Dedifferentiated amniotic fluid mesenchymal stem cell (primary cell): Measurements from ENCODE around the gene NTM.

Experiments
- DNase-seq: peaks from one replicate; pipeline ENCODE4 v3.0.0-alpha.2; 2016; ENCODE audit errors: extremely low spot score

NTM gene

DNA sequence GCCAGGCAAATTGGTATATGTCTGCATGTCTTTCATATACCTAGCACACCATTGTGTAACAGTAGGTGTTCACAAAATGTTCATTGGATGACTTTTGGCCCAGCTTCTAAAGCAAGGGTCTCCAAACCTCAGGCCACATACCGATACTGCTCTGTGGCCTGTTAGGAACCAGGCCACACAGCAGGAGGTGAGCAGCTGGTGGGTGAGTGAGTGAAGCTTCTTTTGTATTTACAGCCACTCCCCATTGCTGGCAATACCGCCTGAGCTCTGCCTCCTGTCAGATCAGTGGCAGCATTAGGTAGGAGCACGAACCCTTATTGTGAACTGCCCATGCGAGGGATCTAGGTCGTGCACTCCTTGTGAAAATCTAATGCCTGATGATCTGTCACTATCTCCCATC, 836.6 kb downstream of the NTM start:
- no peak for DNase-seq

DNA sequence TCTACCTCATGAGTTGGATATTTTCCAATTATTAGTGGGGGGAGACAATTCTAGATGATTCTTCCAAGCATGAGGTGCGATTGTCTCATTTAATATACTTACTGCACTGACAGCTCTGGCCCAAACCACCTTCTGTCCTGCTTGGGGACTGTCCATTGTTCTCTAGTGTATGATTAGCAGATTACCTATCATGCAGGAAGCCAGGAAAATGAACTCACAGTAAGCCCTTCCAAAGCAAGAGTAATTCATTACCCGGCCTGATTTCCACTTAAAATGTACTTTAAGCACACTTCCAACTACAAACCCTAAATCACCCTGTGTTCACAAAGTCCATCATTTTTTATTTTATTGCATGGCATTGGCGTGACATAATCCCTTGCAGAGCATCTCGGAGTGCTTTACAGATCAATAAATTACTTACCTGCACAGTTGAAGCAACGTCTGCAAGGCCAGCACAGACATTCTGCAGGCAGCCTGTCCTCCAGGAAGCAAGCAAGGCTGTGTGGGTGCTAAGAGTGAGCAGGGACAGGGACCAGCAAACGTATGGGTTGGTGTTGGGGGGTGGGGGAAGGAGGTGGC, 838.2 kb downstream of the NTM start:
- DNase-seq, result no peak

DNA sequence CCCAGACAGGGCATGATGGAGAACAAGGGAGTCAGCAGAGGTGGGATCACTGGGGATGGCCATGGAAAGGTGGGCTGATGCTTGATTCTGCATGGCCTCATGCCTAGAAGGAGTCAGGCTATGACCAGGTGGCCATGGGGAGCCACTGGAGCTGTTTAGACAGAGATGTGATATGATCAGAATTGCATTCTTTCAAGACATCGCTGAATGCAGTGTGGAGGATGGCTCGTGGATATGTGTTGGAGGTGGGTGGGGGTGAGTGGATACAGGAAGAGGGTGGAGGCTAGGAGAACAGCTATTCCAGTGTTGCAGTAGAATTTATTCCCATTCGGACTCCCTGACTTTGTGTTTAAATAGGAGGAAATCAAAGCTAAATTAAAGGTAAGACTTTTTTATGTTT, 841.1 kb downstream of the NTM start:
- DNase-seq, result no peak

DNA sequence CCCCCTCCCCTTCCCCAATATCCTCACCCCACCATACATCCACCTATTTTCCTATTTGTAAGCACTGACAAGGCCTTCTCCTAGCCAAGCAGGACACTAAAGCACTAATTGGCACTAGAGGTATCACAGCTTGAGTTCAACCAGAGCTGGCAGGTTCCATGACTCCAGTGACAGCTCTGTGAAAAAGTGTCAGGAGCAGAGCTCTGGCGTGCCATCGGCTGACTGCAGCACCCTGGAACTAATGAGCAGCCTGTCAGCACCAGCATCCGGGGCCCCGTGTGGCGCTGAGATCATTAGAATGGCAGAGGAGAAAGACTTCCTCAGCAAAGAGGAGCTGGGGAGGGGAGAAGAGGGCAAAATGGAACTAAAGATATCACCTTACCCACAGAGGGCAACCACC, 847.4 kb downstream of the NTM start:
- DNase-seq, result no peak

DNA sequence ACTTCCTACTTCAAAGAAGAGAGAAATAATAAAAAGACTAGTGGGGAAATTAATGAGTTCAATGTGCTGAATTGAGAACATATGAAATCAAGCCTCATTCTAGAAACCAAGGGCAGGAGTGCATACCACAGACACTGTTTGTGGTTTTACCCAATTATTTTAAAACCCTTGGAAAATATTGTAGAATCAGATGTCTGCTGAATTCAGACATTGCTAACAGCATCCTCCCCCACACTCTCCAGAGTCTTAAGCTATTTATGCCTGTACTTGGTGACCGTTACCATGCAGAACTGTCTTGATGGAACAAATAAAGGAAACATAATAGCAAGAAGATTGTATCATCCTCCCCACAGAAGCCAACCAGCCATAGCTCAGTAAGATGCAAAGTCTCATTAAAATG, 850.1 kb downstream of the NTM start:
- peak; percentile 94 for DNase-seq

DNA sequence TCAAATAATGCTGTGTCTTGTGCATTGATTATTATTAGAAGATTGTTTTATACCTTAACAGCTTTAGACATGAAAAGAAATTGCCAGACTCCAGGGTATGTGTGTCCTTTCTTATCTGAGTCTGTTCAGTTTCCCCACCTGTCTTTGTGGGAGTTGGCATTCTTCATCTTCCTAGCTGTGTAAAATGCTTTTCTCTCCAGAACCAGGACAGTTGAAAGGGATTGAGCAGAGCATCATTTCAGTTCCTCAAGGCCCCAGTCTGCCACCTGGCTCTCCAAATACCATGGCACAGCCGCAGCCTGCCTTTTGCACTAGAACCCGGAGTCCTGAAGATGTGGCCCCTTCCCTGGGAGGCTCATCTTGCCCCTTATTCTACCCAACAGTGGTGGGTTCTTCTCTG, 851.9 kb downstream of the NTM start:
- no peak for DNase-seq

DNA sequence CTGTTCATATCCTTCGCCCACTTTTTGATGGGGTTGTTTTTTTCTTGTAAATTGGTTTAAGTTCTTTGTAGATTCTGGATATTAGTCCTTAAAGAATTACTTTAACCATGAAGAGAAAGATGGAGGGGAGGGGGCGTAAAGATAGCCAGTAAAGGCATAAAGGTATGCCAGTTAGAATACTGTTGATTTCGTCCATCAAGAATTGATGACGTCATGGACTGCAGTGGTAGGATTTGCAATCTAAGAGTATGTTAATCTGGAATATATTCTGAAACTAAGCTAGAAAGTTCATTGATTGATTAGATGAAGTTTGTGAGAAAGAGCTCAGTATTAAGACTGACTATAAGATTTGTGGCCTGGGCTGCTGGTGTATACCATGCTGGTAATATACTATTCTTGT, 856.1 kb downstream of the NTM start:
- DNase-seq, result no peak

DNA sequence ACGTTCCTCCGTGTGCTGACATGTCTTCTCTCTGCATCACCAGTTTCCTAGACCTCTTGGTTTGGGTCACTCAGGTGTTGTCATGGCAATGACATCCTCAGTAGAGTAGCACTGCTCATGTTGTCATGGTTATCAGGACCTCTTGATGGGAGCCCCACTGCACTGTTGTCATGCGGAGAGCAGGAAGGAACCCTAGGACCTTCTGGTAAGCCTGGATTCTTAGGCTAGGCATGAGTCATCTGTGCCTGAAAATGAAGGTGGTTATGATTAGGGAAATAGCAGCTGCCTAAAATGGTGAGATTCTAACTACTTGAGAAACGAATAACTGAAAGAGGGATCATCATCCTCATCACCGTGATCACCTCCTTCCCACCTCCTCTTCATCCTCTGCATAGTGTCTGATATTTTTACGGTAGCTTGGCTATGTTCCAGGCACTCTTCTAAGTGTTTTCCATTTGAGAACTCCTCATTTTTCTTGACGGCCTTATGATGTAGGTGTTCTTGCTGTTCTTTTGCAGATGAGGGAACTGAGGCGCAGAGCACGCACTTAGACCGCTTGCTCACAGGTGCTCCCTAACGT, 858.4 kb downstream of the NTM start:
- DNase-seq, result no peak

DNA sequence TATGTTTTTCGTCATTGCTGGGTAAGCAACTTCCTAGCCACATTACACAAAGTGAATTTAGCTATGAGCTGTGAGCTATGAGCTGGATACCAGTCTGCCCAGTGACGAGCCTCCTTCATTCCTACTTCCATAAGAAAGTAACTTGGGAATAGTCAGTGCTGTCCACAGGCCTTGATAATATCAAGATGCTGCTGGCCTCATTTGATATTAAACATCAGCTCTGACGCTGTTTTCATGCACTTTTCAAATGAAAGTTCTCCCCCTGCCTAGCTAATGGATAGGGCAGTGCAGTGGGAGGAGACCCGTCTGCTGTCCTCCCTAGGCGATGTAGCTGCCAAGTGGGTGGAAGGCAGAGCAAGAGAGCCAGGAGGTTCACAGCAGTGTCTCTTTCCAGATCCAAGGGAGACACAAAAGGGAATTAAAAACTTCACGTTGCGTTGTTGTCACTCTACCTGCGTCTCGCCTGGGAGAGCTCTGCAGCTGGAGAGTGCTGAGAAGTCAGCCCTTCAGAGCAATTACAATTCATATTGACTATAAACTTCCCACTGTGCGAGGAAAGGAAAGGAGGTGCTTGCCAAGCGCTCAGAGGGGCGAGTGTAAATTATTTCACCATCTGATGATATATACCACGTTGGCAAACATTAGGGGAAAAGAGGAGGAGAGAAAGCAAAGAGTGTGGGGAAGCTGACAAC, 861.4 kb downstream of the NTM start:
- no peak for DNase-seq

DNA sequence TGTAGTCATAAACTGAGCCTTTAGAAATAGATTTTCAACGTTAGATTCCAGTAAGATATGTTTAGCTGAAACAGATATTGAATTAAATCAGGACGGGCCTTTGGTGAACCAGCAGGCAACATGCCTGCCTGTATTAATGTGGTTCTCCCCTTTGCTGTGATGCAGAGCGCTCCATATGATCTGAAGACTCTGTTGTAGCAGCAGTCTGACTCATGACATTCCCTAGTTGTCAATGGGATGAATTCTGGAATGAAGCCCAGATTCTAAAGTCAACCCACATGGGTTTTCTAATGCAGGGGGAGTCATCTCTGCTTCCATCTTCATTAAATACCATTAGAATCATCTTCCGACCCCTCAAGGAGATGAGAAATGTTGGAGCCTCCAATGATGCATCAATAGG, 864.5 kb downstream of the NTM start:
- DNase-seq, result peak; percentile 48

DNA sequence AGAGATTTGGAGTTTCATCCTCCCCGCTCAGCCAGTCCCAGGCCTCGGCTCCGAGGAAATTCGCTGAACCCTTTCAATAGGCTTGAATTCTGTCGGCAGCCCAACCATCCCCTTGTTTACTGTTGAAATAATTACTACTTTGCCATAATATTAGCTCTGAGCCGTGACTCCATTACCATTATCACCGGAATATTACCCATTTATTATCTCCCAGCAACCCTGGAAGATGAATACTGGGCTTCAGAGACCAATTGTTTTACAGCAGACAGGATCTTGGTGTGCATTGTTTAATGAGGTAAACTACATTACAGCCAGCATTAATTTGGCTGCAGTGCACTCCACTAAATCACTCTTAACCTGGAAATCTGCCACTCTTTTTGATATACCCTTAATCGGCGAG, 867.4 kb downstream of the NTM start:
- DNase-seq, result no peak

DNA sequence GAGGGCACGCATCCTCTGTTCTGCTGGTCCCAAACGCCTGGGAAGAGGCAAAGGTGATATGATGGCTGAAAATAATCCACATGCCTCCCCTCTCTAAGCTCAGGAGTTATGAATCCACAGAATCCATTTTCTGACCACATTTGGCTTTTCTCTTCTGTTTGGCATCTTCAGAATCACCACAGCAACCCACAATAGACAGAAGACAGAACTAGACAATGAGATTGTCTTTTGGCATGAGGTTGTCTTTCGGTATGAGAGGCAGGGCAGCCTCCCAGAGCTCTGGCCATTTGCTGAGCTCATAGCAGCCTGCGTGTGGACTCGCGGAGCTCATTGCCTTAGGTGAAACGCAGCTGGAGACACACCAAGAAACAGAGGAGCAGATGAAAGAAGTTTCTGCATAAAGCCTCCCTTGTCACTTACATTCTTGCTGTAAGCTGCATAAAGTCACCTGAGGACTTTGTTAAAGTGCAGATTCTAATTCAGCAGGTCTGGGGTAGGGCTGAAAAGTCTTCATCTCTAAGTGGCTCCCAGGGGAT, 868.0 kb downstream of the NTM start:
- DNase-seq, result no peak

DNA sequence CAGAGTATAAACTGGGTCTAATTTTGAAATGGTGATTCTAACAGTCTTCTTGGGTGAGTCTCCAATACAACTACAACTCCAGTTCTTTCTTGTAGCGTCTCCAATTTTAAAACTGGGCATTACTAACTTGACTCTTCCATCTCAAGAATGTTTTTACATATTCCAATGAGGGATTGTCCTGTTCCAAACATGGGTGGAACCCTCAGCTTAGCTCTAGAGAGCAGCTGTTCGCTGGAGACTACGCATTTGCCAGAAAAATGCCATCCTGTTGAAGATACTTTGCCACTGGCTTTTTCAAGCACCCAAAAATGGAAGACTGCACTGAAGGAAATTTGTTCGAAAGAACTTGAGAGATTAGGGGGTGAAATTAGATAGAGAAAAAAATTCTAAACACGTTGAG, 870.0 kb downstream of the NTM start:
- no peak for DNase-seq

DNA sequence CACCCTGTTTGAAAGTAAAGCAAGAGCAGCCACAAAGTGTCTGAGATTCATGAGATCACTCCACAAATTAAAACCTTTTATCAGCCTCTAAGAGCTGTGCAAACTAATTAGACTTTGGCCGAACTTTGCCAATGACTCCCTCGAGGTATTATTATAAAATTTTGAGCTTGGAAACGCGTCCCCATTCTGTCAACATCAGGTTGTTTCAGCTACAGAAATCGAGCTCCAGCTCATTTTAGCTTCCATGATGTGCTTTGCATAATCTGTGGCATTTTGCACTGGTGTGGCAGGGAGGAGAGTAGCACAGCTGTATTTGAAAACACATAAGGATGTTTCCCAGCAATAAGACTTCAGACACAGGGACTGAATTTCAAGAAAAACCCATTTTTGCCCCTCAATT, 872.2 kb downstream of the NTM start:
- no peak for DNase-seq

DNA sequence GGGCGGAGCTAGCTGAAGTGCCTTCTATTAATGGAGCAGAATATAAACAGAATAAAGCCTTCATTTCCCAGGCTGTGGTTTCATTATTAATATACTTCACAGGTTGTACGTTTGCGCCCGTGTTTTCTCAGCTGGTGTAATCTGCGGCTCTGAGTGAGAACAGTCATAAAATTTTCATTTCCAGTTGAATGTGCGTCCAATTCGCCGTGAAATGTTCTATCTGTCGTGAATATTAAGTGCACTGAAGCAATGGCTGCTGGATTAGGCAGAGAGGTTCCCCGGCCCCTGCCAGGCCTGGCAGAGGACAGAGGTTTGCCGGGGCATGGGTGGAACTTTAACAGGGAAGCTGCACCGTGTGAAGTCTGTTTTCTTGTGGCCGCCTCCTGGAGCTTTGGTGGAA, 874.4 kb downstream of the NTM start:
- DNase-seq, result no peak

DNA sequence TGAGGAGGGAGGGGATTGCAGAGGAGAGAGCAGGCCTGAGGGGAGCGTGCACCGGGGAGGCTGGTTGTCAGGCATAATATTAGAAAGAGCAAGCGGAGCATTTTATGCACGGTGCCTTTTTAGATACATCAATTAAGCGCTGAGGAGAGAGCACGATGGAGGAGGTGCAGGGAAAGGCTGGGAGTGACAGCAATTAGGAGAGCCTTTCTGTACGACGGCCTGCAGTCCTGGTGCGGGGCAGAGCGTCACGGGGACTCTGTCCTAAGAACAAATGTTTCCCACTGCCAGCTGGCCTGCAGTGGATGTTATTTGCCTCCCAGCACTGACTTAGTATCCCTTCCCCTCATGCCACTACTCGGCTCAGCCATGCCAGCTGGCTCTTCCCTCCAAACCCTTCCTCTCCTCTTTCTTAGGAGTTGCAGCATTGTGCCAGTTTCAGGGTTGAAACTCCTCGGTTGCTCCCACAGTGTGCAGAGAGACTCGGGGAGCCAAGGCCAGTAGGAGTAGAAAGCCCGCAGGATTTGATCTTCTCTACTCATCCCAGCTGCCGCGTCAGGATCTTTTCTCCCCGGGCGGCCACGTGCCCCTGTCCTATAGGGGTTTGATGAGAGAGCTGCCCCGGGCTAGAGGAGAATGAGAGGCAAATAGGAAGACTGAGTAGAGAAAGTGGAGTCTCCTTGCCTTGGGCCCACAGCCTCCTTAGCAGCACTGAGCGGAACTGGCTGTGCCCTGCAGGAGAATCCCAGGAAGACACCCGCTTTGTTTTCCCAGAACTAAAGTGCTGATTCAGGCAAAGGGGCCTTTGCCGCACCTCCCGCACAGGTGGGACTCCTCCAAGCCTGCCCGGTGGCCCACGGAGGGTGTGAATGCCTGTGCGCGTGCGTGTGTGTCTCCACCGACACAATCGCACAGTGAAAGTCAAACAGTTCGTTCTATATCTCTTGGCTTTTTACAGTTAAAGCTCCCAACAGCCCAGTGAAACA, 875.3 kb downstream of the NTM start:
- DNase-seq, result no peak

DNA sequence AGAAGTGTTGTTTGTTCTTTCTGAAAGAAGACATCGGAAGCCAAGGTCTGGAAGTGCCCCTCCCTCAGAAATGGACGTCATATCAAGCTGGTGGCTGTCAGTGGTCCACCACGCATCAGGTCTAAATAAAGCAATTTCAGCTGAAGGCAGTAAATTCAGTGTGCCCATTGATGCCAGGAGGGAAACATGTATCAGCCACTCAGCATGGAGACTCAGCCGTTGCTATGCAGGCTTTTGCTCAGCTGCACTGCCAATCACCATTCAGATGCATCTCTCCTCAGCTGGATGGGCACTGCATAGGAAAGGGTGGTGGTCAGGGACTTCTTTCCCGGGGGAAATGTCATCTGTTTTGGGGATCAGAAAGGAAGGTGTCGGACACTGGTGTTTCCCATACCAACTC, 878.2 kb downstream of the NTM start:
- no peak for DNase-seq

DNA sequence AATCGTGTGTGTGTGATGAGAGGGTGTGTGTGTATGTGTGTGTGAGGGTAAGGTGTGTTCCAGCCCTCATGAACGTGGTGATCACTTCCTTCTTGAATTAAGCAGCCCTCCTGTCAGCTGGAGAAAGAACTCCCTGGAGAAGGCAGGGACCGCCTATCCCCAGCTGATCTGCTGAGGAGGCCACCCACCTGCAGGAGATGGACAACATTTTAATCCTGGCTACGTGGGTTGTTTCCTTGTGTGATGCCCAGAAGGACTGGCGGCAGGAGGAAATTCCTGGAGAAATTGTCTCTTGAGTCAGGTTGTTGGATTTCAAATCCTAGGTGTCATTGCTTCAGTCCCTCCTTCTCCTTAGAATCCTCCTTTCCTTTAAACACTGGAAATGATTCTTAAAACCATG, 878.8 kb downstream of the NTM start:
- DNase-seq, result no peak

DNA sequence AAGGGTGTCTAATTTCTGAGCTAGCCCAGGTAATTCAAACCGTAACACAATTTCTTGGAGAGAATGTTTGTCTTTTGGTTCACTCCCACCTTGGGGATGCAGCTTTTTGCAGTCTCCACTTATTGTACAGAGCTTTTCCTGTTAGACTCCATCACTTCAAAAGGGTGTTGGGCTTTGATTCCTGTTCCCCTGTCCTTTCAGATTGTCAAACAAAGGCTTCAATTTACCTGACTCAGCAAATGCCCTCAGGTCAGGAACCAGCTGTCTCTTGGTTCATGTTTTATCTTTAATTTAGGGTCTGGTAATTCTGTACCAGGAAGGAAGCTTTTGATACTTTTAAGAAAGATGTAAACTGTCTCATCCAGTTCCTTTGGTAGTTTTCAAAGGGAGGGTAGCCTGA, 880.6 kb downstream of the NTM start:
- DNase-seq, result no peak

DNA sequence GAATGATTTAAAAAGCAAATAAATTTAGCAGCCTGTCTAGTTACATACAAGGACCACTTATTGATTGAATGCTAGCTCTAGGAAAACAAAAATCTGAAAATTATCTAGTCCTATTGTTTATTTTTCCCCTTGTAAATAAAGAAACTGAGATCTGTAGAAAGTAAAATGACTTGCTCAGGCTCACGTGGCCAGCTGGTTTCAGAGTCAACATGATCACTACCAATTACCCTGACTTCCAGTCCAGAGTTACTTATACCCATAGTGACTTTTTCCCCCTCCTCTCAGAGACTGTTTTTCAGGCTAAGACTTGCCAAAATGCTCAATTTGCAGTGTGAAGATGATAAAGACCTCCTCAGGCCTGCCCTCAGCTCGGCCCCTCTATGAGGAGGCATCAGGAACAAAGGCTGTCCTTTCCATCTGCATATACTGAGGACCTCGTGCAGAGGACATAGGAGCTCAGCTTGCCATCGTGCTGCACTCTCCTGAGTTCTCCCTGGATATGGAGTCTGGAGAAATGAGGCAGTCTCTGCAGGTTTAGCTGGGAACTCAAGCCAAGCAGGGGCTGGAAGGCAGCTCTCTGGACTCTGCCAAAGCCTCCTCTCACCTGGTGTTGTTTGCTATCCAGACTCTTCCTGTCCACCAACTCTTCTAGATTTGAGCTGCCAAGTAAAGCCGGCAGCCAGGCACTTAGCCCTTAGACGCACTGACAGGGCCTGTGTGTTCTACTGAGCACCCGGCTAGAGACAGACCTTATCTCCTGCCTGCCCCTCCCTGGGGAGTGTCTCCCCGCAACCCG, 883.3 kb downstream of the NTM start:
- DNase-seq, result no peak

DNA sequence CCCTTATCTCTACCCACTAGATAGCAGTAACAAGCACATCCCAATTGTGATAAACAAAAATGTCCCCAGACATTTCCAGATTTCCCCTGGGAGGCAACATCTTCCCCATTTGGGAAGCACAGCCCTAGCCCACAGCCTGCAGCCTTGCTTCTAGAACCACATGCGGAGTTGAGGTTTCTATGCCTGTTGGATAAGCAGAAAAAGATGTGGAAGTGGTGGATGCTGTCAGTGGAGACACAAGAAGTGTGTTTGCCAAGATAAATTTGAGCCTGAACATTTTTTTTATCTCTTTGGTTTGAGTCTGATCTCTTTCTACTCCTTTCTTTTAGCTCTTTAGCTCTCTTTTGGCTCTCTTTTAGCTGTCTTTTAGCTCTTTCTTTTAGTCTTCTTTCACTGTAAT, 884.5 kb downstream of the NTM start:
- DNase-seq, result no peak
